Panc1 (cell line): Measurements from ENCODE around the gene PSG5. TPM values are rescaled to one million over a fixed set of nuclear protein-coding genes. Genes with fewer than 3 reads are reported as not detected.
A peak's percentile ranks its signal among the peaks of the same experiment; 100 is the strongest.
"Not testable (repeated sequence)": the region's sequence is repeated elsewhere in the genome, so short reads cannot be mapped to it uniquely, and the experiment has no call there.

Experiments
- ATAC-seq: fragments of 200-7000 bp; cut with Tn5 transposase; 2 replicates; pipeline ENCODE4 v1.9.1; 2020; ENCODE audit warnings: mild to moderate bottlenecking, moderate library complexity
- Bru-seq: library from RNA; stranded (reverse); fragments of 400-500 nt; gene quantifications from one replicate; lab custom pipeline; 2021; lab: Mats Ljungman, UMichigan
- BruChase-seq, 2 experiments: library from RNA; stranded (reverse); fragments of 400-500 nt; gene quantifications; one replicate each; lab custom pipeline; 2021; lab: Mats Ljungman, UMichigan
- BruUV-seq: library from RNA; stranded (reverse); fragments of 400-500 nt; replicated peaks from 2 replicates; lab custom pipeline; 2021; lab: Mats Ljungman, UMichigan
- CTCF ChIA-PET: fragments of 300-600 bp; sonication (Branson Sonifier 250); formaldehyde crosslinking; loops from one replicate; lab custom pipeline; 2022; ENCODE audit warnings: antibody characterized with exemption; lab: Charles Lee
- POLR2A ChIA-PET: fragments of 300-600 bp; sonication (Branson Sonifier 250); formaldehyde crosslinking; loops from one replicate; lab custom pipeline; 2022; ENCODE audit warnings: antibody characterized with exemption; lab: Charles Lee
- DNase-seq: peaks from one replicate; pipeline ENCODE4 v3.0.0-alpha.2; 2010; ENCODE audit warnings: low read depth, low spot score
- H3K27ac ChIP-seq: 2 replicates; pipeline ENCODE4 v1.5.1; 2011; ENCODE audit warnings: mild to moderate bottlenecking, low read length, inconsistent platforms
- H3K27me3 ChIP-seq: fragments of 200-500 bp; sonication (Bioruptor generic); 2 replicates; pipeline ENCODE4 v1.6.0; 2014; ENCODE audit warnings: low read length, inconsistent platforms; ENCODE audit not compliant: control insufficient read depth, insufficient read depth
- H3K36me3 ChIP-seq: fragments of 200-500 bp; sonication (Bioruptor generic); 2 replicates; pipeline ENCODE4 v1.5.1; 2014; ENCODE audit warnings: inconsistent platforms, mild to moderate bottlenecking, low read length, moderate library complexity; ENCODE audit not compliant: control insufficient read depth, insufficient read depth
- H3K4me1 ChIP-seq: 2 replicates; pipeline ENCODE4 v1.5.1; 2011; ENCODE audit warnings: inconsistent platforms, mild to moderate bottlenecking, low read length, moderate library complexity; ENCODE audit not compliant: control insufficient read depth, insufficient read depth
- H3K4me3 ChIP-seq, 2 experiments: 2 replicates each; pipeline ENCODE4 v1.5.1; 2011 to 2012; ENCODE audit warnings: low read depth in 2 of 2, low read length in 2 of 2, mild to moderate bottlenecking in 2 of 2, inconsistent platforms in 1 of 2, moderate library complexity in 1 of 2
- H3K9me3 ChIP-seq: fragments of 200-500 bp; sonication (Bioruptor generic); 2 replicates; pipeline ENCODE4 v1.5.1; 2014; ENCODE audit warnings: low read depth, mild to moderate bottlenecking, inconsistent platforms, low read length, moderate library complexity; ENCODE audit not compliant: control insufficient read depth, insufficient read depth
- in situ Hi-C: cut with HindIII; loops from 2 replicates; pipeline ENCODE4 v1.10.0; 2016; ENCODE audit warnings: low sequenced_read_pairs, low pct_unique_long_range_greater_than_20kb
- intact Hi-C: fragments of 100-400 bp; cut with micrococcal nuclease; formaldehyde crosslinking; loops from one replicate; pipeline ENCODE4 v1.10.0; 2022; ENCODE audit not compliant: unreplicated experiment
- long read RNA-seq: library from polyadenylated mRNA; unstranded; transcript quantifications from one replicate; pipeline ENCODE4 v2.0.0, GENCODE V29; 2021; ENCODE audit not compliant: unreplicated experiment
- polyA plus RNA-seq: library from polyadenylated mRNA; unstranded; fragments of >200 nt; gene quantifications from one replicate; pipeline ENCODE4 v1.2.1, GENCODE V29; 2012; ENCODE audit warnings: missing spikeins; ENCODE audit not compliant: insufficient read length
- total RNA-seq: library from RNA; stranded (reverse); gene quantifications from one replicate; pipeline ENCODE4 v1.2.1, GENCODE V29; 2021; ENCODE audit not compliant: unreplicated experiment
- TF ChIP-seq, protein P1 (sequence below), 2 experiments: IDR thresholded peaks; 2 replicates each; pipeline ENCODE4 v1.6.1; 2011 to 2012; ENCODE audit warnings: low read depth in 2 of 2, control low read depth in 1 of 2, low read length in 1 of 2, mild to moderate bottlenecking in 1 of 2, moderate library complexity in 1 of 2; ENCODE audit not compliant: insufficient read depth in 1 of 2
- TF ChIP-seq, protein P2 (sequence below): fragments of 450-650 bp; IDR thresholded peaks from 2 replicates; pipeline ENCODE4 v1.5.1; 2017; ENCODE audit warnings: mild to moderate bottlenecking

PSG5 gene
- total RNA-seq: not detected
- not detected for polyA plus RNA-seq
- not detected for Bru-seq, nascent RNA
- not detected for BruChase-seq, experiment 1, labeled RNA remaining after a 2-hour chase
- BruChase-seq, experiment 2, labeled RNA remaining after a 6-hour chase: not detected
- long read RNA-seq: 0 reads

- CTCF ChIA-PET, POLR2A ChIA-PET, ATAC-seq, in situ Hi-C loops, H3K36me3 ChIP-seq, H3K27ac ChIP-seq, H3K4me1 ChIP-seq, DNase-seq, H3K27me3 ChIP-seq, H3K4me3 ChIP-seq, BruUV-seq, H3K9me3 ChIP-seq, intact Hi-C loops: not testable (repeated sequence)
These were observed at the start of gene PSG5 for GRCh38 chr19:43186311-43186935. PSG5 (minus strand) TSS chr19:43186536; CDS start chr19:43186405, 131 bp downstream.

- H3K4me3 ChIP-seq, BruUV-seq, H3K36me3 ChIP-seq, DNase-seq, ATAC-seq, H3K27me3 ChIP-seq, H3K9me3 ChIP-seq, in situ Hi-C loops, POLR2A ChIA-PET, CTCF ChIA-PET, intact Hi-C loops, H3K4me1 ChIP-seq, H3K27ac ChIP-seq: not testable (repeated sequence)
These were observed 49.4 kb upstream of the PSG5 start for GRCh38 chr19:43235686-43236085.

DNA sequence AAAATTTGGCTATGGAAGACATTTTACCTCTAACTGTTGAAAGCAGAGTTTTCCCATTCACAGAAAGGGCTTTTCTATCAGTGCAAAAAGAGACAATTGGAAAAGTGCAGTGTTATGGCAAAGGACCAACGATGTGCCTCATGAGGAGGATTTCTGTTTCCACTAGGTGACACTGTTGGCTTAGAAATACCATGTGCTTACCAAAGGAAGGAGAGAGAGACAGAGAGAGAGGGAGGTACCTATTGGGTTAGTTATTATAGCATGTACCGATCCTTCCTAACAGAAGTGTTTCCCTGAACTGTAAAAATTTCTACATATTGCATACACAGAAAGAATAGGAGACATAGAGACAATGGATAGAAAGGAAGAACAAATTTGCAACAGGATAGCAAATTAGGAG is 43.0 kb upstream of the PSG5 start:
- Histone ChIP-seq H3K27me3 (no peaks in the 10 kb centered on the region), H3K9me3 (no peaks in the 10 kb centered on the region), H3K4me1 (no peaks in the 10 kb centered on the region; the same call in 1 of the 2 replicates), H3K4me3 (no peak overlapping the region), H3K36me3 (no peaks in the 10 kb centered on the region), H3K27ac (no peak overlapping the region)
- peak; percentile 94 for ATAC-seq
- BruUV-seq: no TSS peak
- in situ Hi-C loops: no loop called here
- CTCF ChIA-PET: no interaction called here
- TF ChIP-seq, protein P1, sequence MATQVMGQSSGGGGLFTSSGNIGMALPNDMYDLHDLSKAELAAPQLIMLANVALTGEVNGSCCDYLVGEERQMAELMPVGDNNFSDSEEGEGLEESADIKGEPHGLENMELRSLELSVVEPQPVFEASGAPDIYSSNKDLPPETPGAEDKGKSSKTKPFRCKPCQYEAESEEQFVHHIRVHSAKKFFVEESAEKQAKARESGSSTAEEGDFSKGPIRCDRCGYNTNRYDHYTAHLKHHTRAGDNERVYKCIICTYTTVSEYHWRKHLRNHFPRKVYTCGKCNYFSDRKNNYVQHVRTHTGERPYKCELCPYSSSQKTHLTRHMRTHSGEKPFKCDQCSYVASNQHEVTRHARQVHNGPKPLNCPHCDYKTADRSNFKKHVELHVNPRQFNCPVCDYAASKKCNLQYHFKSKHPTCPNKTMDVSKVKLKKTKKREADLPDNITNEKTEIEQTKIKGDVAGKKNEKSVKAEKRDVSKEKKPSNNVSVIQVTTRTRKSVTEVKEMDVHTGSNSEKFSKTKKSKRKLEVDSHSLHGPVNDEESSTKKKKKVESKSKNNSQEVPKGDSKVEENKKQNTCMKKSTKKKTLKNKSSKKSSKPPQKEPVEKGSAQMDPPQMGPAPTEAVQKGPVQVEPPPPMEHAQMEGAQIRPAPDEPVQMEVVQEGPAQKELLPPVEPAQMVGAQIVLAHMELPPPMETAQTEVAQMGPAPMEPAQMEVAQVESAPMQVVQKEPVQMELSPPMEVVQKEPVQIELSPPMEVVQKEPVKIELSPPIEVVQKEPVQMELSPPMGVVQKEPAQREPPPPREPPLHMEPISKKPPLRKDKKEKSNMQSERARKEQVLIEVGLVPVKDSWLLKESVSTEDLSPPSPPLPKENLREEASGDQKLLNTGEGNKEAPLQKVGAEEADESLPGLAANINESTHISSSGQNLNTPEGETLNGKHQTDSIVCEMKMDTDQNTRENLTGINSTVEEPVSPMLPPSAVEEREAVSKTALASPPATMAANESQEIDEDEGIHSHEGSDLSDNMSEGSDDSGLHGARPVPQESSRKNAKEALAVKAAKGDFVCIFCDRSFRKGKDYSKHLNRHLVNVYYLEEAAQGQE (IDR thresholded peaks at IDR 0.05; ENCODE audit: insufficient read depth in 1 of 2, low read depth in 2 of 2, low read length in 1 of 2): no peak
- TF ChIP-seq, protein P2, sequence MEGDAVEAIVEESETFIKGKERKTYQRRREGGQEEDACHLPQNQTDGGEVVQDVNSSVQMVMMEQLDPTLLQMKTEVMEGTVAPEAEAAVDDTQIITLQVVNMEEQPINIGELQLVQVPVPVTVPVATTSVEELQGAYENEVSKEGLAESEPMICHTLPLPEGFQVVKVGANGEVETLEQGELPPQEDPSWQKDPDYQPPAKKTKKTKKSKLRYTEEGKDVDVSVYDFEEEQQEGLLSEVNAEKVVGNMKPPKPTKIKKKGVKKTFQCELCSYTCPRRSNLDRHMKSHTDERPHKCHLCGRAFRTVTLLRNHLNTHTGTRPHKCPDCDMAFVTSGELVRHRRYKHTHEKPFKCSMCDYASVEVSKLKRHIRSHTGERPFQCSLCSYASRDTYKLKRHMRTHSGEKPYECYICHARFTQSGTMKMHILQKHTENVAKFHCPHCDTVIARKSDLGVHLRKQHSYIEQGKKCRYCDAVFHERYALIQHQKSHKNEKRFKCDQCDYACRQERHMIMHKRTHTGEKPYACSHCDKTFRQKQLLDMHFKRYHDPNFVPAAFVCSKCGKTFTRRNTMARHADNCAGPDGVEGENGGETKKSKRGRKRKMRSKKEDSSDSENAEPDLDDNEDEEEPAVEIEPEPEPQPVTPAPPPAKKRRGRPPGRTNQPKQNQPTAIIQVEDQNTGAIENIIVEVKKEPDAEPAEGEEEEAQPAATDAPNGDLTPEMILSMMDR: peak; percentile 34; the same call in 1 of the 2 replicates
- DNase-seq: no peak
- intact Hi-C loops: loop anchor here (5.0 to 10.0 kb wide), 2 partner anchors 43 to 125 kb away; no protein-coding TSS in a partner anchor
- POLR2A ChIA-PET: no interaction called here

DNA sequence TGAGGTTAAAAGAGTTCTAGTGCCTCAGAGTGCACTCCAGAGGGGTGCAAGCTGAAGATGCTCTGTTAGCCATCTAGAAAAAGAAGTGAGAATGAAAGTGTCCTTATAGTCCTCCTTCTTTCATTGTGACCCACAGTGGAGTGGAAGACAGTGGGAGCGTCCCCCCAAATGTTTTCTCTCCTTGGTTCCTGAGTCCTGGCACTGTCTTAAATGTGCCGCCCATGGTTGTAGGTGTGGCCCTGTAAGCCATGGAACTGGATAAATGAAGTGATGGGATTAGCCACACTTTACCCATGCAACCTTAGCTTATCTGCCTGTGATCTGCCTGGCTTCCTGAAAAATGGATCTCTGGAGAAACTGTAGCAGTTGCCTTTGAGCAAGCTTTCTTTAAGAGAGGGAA is 42.4 kb upstream of the PSG5 start:
- H3K27me3 ChIP-seq, H3K9me3 ChIP-seq, H3K4me1 ChIP-seq, POLR2A ChIA-PET, BruUV-seq, DNase-seq, H3K27ac ChIP-seq, H3K36me3 ChIP-seq, in situ Hi-C loops, ATAC-seq, H3K4me3 ChIP-seq: not testable (repeated sequence)
- CTCF ChIA-PET: interaction anchor here (1.5 kb wide), 1 partner anchor 197 kb away, joined by 4 read pairs; no protein-coding TSS in a partner anchor
- intact Hi-C loops: loop anchor here (5.0 to 10.0 kb wide), 2 partner anchors 44 to 124 kb away; no protein-coding TSS in a partner anchor
